HG03469 (cell line): Measurements from ENCODE around the gene KRT81.
"Not testable (repeated sequence)": the region's sequence is repeated elsewhere in the genome, so short reads cannot be mapped to it uniquely, and the experiment has no call there.

Experiments
- ATAC-seq: cut with Tn5 transposase; IDR thresholded peaks from one replicate; pipeline ENCODE4 v1.9.1; 2021; ENCODE audit warnings: mild to moderate bottlenecking, moderate library complexity, moderate number of reproducible peaks; ENCODE audit not compliant: unreplicated experiment

Gene KRT81

GRCh38 chr12:52318241-52318990 lies 27.1 kb upstream of the KRT81 start:
- ATAC-seq = no peak

GRCh38 chr12:52317468-52318052 lies 26.2 kb upstream of the KRT81 start:
- no peak for ATAC-seq

GRCh38 chr12:52316701-52317100 lies 25.4 kb upstream of the KRT81 start:
- no peak for ATAC-seq

GRCh38 chr12:52316290-52316689 lies 25.0 kb upstream of the KRT81 start:
- no peak for ATAC-seq

- not testable (repeated sequence) for ATAC-seq
Observed at GRCh38 chr12:52315721-52316120, 24.4 kb upstream of the KRT81 start.

GRCh38 chr12:52314511-52314910 lies 23.2 kb upstream of the KRT81 start:
- ATAC-seq = no peak

GRCh38 chr12:52313926-52314325 lies 22.6 kb upstream of the KRT81 start:
- ATAC-seq = no peak

GRCh38 chr12:52313461-52313860 lies 22.1 kb upstream of the KRT81 start:
- ATAC-seq = no peak

GRCh38 chr12:52312086-52312485 lies 20.8 kb upstream of the KRT81 start:
- ATAC-seq = no peak

- ATAC-seq = no peak
Observed at GRCh38 chr12:52311285-52311648, 19.9 kb upstream of the KRT81 start.

- no peak for ATAC-seq
Observed at GRCh38 chr12:52310622-52311284, 19.4 kb upstream of the KRT81 start.

GRCh38 chr12:52308806-52309425 lies 17.6 kb upstream of the KRT81 start:
- no peak for ATAC-seq

- ATAC-seq = no peak
Observed at GRCh38 chr12:52307836-52308805, 16.8 kb upstream of the KRT81 start.

- no peak for ATAC-seq
Observed at GRCh38 chr12:52306731-52307130, 15.4 kb upstream of the KRT81 start.

GRCh38 chr12:52305921-52306705 lies 14.8 kb upstream of the KRT81 start:
- ATAC-seq = no peak

- ATAC-seq = peak; percentile 59
Observed at GRCh38 chr12:52304941-52305411, 13.6 kb upstream of the KRT81 start.

GRCh38 chr12:52302242-52302914 lies 11.0 kb upstream of the KRT81 start:
- ATAC-seq = not testable (repeated sequence)

- not testable (repeated sequence) for ATAC-seq
Observed at GRCh38 chr12:52301721-52302120, 10.4 kb upstream of the KRT81 start.
